Vagina (tissue), 2 donors: Measurements from ENCODE around the gene CHCHD6. TPM values are rescaled to one million over a fixed set of nuclear protein-coding genes. Genes with fewer than 3 reads are reported as not detected.

Experiments
- DNase-seq, 2 donors: peaks; one replicate each; pipeline ENCODE4 v3.0.0-alpha.2; 2017; ENCODE audit errors: extremely low spot score in 2 of 2
- H3K27ac ChIP-seq: fragments of 200-600 bp; sonication (generic); one replicate; pipeline ENCODE4 v1.5.1; 2019
- H3K27me3 ChIP-seq: fragments of 200-600 bp; sonication (generic); one replicate; pipeline ENCODE4 v1.5.1; 2019
- H3K36me3 ChIP-seq, 2 donors: fragments of 200-600 bp; sonication (generic); one replicate each; pipeline ENCODE4 v1.5.1; 2017 to 2019
- H3K4me1 ChIP-seq: fragments of 200-600 bp; sonication (generic); one replicate; pipeline ENCODE4 v1.5.1; 2019
- H3K4me3 ChIP-seq, 2 donors: fragments of 200-600 bp; sonication (generic); 1 replicate in 1 of 2; 2 replicates in 1 of 2; pipeline ENCODE4 v1.5.1; 2016 to 2019
- H3K9me3 ChIP-seq: fragments of 200-600 bp; sonication (generic); one replicate; pipeline ENCODE4 v1.5.1; 2019
- CTCF ChIP-seq, 3 experiments: fragments of 450-650 bp in 2 of 3; fragments of 200-600 bp in 1 of 3; sonication (generic) in 1 of 3; IDR thresholded peaks; one replicate each; pipeline ENCODE4 v1.5.1; 2017 to 2019; ENCODE audit warnings: antibody characterized with exemption in 3 of 3, mild to moderate bottlenecking in 2 of 3, moderate library complexity in 2 of 3
- POLR2A ChIP-seq, 2 donors: fragments of 450-650 bp; IDR thresholded peaks; one replicate each; pipeline ENCODE4 v1.6.1; 2017; ENCODE audit warnings: antibody characterized with exemption in 2 of 2, mild to moderate bottlenecking in 2 of 2, moderate library complexity in 2 of 2
- POLR2AphosphoS5 ChIP-seq, 2 donors: sonication (generic); formaldehyde crosslinking; IDR thresholded peaks; one replicate each; pipeline ENCODE4 v1.9.0; 2017; ENCODE audit warnings: antibody characterized with exemption in 2 of 2, mild to moderate bottlenecking in 2 of 2, low read depth in 1 of 2; ENCODE audit not compliant: insufficient read depth in 1 of 2
- intact Hi-C: fragments of 100-400 bp; cut with DNase I; formaldehyde crosslinking; loops from one replicate; pipeline ENCODE4 v1.15.1; 2023
- total RNA-seq: library from RNA; depleted of rRNA; stranded (reverse); fragments of >200 nt; gene quantifications from one replicate; pipeline ENCODE4 v1.2.3, GENCODE V29; 2016

Gene CHCHD6
- total RNA-seq, 1 donor from 2014 or later: 12.8 TPM

GRCh38 chr3:126743781-126744180 lies 39.7 kb downstream of the CHCHD6 start:
- no peak overlapping the region for H3K27ac ChIP-seq
- no peak for TF ChIP-seq POLR2A (IDR thresholded peaks at IDR 0.05)
- TF ChIP-seq POLR2AphosphoS5 (IDR thresholded peaks at IDR 0.05; ENCODE audit: insufficient read depth in 1 of 2, low read depth in 1 of 2): no peak
- no peak for TF ChIP-seq CTCF (IDR thresholded peaks at IDR 0.05)
- H3K27me3 ChIP-seq: no peaks in the 10 kb centered on the region
- intact Hi-C loops: no loop called here
- no peak for DNase-seq
- no peaks in the 10 kb centered on the region for H3K4me1 ChIP-seq
- H3K36me3 ChIP-seq: peaks cover 0 to 6% of the 10 kb centered on the region in 2 donors
- H3K9me3 ChIP-seq: no peaks in the 10 kb centered on the region
- no peak overlapping the region for H3K4me3 ChIP-seq

DNA sequence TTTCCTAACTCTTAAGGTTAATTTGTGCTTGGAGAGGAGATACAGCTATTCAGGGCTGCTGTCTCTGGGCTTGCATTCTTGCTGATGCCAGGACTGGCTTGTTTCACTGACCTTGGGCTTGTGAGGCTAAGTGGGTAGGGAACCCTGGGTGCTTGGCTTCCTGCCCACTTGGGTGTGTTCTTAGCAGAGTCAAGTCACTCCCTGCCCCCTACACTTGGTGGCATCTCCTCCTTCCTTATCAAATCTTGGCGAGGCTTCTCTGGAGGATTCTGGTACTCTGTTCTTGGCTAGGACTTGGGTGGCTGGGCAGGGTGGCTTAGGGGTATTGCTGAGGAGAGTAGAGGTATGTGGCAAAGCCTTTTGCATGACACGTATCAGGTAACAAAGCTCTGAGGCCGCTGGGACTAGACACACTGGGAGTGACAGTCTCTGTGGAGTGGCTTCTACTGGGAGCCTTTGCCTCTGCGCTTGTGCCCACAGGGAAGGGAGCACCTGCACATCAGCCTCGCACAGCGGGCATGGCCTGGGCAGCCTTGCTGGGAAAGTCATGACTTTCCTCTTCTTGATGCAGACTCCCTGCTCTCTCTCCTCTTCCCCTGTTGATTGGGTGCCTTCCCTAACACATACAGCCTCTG lies 41.8 kb downstream of the CHCHD6 start:
- intact Hi-C loops: no loop called here
- H3K4me1 ChIP-seq: no peaks in the 10 kb centered on the region
- DNase-seq: peak in 1 of 2 donors; percentile 81
- no peak overlapping the region for H3K27ac ChIP-seq
- peaks cover 0 to 6% of the 10 kb centered on the region in 2 donors for H3K36me3 ChIP-seq
- no peaks in the 10 kb centered on the region for H3K27me3 ChIP-seq
- TF ChIP-seq POLR2AphosphoS5 (IDR thresholded peaks at IDR 0.05; ENCODE audit: insufficient read depth in 1 of 2, low read depth in 1 of 2) (no peak), POLR2A (IDR thresholded peaks at IDR 0.05) (no peak), CTCF (IDR thresholded peaks at IDR 0.05) (no peak)
- H3K4me3 ChIP-seq: no peak overlapping the region
- no peaks in the 10 kb centered on the region for H3K9me3 ChIP-seq

DNA sequence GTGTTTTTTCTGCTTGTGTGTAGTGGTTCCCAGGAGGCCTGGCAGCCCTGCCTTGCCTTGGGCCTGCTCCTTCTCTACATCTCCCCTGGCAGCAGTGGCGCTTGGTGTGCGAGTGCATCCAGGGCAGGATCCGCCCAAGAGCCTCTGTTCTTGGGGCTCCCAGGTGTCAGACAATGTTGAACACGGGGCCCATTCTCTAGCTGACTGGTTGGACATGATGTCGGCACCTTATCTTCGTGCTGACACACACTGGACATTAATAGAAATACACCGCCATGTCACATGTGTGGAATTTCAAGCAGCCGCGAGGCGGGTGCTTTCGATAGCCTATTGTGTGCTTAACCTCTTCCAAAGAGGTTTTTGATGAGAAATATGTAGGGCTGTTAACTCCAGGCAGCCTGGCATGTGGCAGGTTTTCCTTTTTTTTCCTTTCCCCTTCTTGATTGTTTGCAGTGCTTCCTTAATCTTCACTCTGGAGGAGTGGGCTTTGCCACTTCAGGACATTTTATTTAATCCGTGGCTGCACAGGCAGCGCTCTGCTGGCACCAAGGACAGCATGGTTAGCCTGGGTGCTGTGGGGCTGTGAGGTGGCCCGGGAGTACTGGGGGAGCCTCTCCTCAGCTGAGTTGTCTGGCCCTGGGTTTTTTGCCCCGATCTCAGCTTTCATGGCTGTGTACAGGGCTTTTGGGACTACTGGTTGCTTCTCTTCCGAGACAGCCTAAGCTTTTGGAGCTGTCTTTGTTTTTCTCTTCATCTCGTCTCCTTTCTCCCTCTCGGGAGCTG lies 42.5 kb downstream of the CHCHD6 start:
- intact Hi-C loops: no loop called here

DNA sequence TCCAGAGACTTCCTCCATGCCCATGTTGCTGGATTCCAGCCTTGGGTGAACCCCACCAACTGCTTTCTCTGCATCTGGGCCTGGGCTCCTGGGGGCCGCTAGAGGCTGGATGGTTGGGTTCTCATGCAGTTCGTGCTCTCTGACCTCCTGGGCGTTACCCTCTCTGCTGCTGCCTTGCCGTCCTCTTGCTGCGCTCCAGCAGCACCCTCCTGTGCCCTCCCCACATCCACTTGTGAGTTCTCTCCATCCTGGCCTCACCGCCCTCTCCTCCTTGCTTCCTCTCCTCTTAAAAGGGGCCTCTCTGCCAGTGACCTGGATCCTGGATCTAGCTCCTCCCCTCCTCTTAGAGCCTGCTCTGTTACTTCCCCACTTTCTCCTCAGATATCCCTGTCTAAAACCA lies 43.7 kb downstream of the CHCHD6 start:
- peak in 1 of 2 donors; percentile 47 for DNase-seq
- TF ChIP-seq POLR2AphosphoS5 (IDR thresholded peaks at IDR 0.05; ENCODE audit: insufficient read depth in 1 of 2, low read depth in 1 of 2): no peak
- TF ChIP-seq CTCF (IDR thresholded peaks at IDR 0.05): no peak
- TF ChIP-seq POLR2A (IDR thresholded peaks at IDR 0.05): no peak
- H3K9me3 ChIP-seq: no peaks in the 10 kb centered on the region
- H3K36me3 ChIP-seq: no peaks in the 10 kb centered on the region
- intact Hi-C loops: no loop called here
- no peak overlapping the region for H3K27ac ChIP-seq
- H3K27me3 ChIP-seq: no peaks in the 10 kb centered on the region
- H3K4me1 ChIP-seq: peaks cover 7% of the 10 kb centered on the region
- no peak overlapping the region for H3K4me3 ChIP-seq

More for the DNA sequence above, 42.5 kb downstream of the CHCHD6 start:
- DNase-seq: peak in 1 of 2 donors; percentile 70
- TF ChIP-seq POLR2AphosphoS5 (IDR thresholded peaks at IDR 0.05; ENCODE audit: insufficient read depth in 1 of 2, low read depth in 1 of 2) (no peak), POLR2A (IDR thresholded peaks at IDR 0.05) (no peak), CTCF (IDR thresholded peaks at IDR 0.05) (no peak)
- H3K4me1 ChIP-seq: no peaks in the 10 kb centered on the region
- H3K9me3 ChIP-seq: no peaks in the 10 kb centered on the region
- no peak overlapping the region for H3K4me3 ChIP-seq
- no peak overlapping the region for H3K27ac ChIP-seq
- peaks cover 0 to 2% of the 10 kb centered on the region in 2 donors for H3K36me3 ChIP-seq
- H3K27me3 ChIP-seq: no peaks in the 10 kb centered on the region
